Measurements from ENCODE around the gene DNPH1. TPM values are rescaled to one million over a fixed set of nuclear protein-coding genes. Genes with fewer than 3 reads are reported as not detected.

DNPH1 gene
- total and polyA plus RNA-seq, 9 of the 15 experiments (the other 6 are each of a cell fraction or from before 2014, with no cell fraction given): 7.3 to 300 (median 68.7) TPM

DNA sequence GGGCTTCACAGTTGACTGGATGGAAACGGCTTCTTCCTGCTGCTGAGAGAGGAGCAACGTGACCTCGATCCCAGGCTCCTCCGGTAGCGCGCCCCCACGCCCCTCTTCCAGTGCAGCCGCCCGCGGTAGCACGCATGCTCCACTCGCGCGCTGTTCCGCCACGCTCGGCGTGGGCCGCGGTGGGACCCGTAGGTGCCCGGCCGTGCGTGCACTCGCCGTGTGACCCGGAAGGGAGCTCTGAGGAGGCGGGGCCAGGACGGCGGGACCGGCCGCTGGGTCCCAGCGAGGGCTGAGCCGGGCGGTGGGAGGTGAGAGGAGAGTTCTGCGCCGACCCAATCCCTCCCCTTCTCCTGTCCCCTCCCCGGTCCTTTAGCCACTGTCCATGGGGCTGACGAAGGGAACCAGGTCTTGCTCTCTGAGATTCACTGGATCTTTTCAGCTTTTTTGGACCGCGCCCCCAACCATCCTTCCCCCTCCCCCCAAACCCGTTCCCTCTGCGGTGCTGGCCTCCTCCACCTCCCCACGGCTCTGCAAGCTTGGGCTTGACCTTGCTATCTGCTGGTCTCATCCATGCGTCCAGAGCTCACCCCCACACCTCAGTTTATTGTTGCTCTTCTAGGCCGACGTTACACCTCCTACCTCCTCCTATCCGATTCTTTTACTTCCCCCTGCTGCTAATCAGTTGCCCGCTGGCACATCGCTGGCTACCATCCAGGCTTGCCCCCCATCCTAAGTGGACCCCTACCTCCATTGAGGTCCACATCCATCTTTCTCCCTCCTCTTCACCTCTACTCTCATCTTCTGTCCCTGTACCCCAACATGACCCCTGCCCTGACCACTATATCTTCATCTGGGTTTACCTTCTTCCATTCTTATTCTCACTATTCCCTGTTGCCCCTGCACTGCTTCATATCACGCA lies 47.1 kb downstream of the DNPH1 start, which contains the start of gene CUL9 (continued):
- TF ChIP-seq ZNF3 (CRISPR knock-in tag; IDR thresholded peaks at IDR 0.05) (no peak), LEF1 (IDR thresholded peaks at IDR 0.05) (no peak), MEF2D (tag; conservative IDR thresholded peaks at IDR 0.05; ENCODE audit: low read depth) (no peak), LARP7 (IDR thresholded peaks at IDR 0.05) (no peak; the same call in 1 of the 2 replicates), SLC30A9 (CRISPR knock-in tag; IDR thresholded peaks at IDR 0.05) (no peak), ZNF444 (CRISPR knock-in tag; IDR thresholded peaks at IDR 0.05) (peak; percentile 26; the same call in 1 of the 2 replicates), SIN3A (IDR thresholded peaks at IDR 0.05; ENCODE audit: borderline replicate concordance in 2 of 2, control insufficient read depth in 1 of 2, low read depth in 2 of 2, low read length in 2 of 2) (peak; percentile 81 to 84; a peak in 3 of 4 replicates), FOXA1 (IDR thresholded peaks at IDR 0.05; ENCODE audit: borderline replicate concordance) (no peak), SOX6 (IDR thresholded peaks at IDR 0.05) (peak; percentile 52; the same call in 1 of the 2 replicates), XRCC3 (IDR thresholded peaks at IDR 0.05) (no peak), ZNF124 (CRISPR knock-in tag; IDR thresholded peaks at IDR 0.05) (no peak), HDAC8 (tag; IDR thresholded peaks at IDR 0.05) (0 out of 2 replicates have a peak, but pooled peaks have one; percentile 69)
- TF ChIP-seq, protein P1, sequence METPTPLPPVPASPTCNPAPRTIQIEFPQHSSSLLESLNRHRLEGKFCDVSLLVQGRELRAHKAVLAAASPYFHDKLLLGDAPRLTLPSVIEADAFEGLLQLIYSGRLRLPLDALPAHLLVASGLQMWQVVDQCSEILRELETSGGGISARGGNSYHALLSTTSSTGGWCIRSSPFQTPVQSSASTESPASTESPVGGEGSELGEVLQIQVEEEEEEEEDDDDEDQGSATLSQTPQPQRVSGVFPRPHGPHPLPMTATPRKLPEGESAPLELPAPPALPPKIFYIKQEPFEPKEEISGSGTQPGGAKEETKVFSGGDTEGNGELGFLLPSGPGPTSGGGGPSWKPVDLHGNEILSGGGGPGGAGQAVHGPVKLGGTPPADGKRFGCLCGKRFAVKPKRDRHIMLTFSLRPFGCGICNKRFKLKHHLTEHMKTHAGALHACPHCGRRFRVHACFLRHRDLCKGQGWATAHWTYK (CRISPR knock-in tag; IDR thresholded peaks at IDR 0.05): no peak; the same call in 1 of the 2 replicates
- TF ChIP-seq, protein P2, sequence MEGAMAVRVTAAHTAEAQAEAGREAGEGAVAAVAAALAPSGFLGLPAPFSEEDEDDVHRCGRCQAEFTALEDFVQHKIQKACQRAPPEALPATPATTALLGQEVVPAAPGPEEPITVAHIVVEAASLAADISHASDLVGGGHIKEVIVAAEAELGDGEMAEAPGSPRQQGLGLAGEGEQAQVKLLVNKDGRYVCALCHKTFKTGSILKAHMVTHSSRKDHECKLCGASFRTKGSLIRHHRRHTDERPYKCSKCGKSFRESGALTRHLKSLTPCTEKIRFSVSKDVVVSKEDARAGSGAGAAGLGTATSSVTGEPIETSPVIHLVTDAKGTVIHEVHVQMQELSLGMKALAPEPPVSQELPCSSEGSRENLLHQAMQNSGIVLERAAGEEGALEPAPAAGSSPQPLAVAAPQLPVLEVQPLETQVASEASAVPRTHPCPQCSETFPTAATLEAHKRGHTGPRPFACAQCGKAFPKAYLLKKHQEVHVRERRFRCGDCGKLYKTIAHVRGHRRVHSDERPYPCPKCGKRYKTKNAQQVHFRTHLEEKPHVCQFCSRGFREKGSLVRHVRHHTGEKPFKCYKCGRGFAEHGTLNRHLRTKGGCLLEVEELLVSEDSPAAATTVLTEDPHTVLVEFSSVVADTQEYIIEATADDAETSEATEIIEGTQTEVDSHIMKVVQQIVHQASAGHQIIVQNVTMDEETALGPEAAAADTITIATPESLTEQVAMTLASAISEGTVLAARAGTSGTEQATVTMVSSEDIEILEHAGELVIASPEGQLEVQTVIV (CRISPR knock-in tag; IDR thresholded peaks at IDR 0.05; ENCODE audit: borderline replicate concordance): no peak
- TF ChIP-seq, protein P3, sequence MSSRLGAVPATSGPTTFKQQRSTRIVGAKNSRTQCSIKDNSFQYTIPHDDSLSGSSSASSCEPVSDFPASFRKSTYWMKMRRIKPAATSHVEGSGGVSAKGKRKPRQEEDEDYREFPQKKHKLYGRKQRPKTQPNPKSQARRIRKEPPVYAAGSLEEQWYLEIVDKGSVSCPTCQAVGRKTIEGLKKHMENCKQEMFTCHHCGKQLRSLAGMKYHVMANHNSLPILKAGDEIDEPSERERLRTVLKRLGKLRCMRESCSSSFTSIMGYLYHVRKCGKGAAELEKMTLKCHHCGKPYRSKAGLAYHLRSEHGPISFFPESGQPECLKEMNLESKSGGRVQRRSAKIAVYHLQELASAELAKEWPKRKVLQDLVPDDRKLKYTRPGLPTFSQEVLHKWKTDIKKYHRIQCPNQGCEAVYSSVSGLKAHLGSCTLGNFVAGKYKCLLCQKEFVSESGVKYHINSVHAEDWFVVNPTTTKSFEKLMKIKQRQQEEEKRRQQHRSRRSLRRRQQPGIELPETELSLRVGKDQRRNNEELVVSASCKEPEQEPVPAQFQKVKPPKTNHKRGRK (tag; IDR thresholded peaks at IDR 0.05): no peak
- TF ChIP-seq, protein P4, sequence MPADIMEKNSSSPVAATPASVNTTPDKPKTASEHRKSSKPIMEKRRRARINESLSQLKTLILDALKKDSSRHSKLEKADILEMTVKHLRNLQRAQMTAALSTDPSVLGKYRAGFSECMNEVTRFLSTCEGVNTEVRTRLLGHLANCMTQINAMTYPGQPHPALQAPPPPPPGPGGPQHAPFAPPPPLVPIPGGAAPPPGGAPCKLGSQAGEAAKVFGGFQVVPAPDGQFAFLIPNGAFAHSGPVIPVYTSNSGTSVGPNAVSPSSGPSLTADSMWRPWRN (IDR thresholded peaks at IDR 0.05; ENCODE audit: low read depth): no peak
- TF ChIP-seq, protein P5, sequence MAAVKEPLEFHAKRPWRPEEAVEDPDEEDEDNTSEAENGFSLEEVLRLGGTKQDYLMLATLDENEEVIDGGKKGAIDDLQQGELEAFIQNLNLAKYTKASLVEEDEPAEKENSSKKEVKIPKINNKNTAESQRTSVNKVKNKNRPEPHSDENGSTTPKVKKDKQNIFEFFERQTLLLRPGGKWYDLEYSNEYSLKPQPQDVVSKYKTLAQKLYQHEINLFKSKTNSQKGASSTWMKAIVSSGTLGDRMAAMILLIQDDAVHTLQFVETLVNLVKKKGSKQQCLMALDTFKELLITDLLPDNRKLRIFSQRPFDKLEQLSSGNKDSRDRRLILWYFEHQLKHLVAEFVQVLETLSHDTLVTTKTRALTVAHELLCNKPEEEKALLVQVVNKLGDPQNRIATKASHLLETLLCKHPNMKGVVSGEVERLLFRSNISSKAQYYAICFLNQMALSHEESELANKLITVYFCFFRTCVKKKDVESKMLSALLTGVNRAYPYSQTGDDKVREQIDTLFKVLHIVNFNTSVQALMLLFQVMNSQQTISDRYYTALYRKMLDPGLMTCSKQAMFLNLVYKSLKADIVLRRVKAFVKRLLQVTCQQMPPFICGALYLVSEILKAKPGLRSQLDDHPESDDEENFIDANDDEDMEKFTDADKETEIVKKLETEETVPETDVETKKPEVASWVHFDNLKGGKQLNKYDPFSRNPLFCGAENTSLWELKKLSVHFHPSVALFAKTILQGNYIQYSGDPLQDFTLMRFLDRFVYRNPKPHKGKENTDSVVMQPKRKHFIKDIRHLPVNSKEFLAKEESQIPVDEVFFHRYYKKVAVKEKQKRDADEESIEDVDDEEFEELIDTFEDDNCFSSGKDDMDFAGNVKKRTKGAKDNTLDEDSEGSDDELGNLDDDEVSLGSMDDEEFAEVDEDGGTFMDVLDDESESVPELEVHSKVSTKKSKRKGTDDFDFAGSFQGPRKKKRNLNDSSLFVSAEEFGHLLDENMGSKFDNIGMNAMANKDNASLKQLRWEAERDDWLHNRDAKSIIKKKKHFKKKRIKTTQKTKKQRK (IDR thresholded peaks at IDR 0.05; ENCODE audit: borderline replicate concordance, low read depth, low read length): no peak
